ENCODE results near the gene HPCA.

DNA sequence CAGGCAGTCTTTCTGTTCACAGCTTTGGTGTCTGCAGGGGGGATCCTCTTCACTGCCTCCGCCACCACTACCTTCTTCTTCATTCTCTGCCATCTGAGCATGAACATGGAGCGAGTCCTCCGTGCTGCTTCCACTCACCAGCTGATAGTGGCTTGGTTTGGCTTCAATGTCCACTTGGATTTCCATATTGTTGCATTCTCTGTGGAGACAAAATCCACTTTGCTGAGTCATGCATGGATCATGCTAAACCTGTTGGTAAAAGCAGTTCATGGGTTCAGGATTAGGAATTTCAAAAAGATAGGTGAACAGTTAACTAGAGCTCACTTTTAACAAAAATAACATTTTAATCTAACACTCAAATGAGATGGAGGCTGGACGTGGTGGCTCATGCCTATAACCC, 50.8 kb downstream of the HPCA start:
- TF ChIP-seq TAF7 (optimal IDR thresholded peaks at IDR 0.05; ENCODE audit: borderline replicate concordance, low read depth, low read length) (no peak), YY1 (IDR thresholded peaks at IDR 0.05; ENCODE audit: low read depth, low read length) (no peak), RAD21 (IDR thresholded peaks at IDR 0.05 in 1 of 2, conservative IDR thresholded peaks at IDR 0.05 in 1 of 2; ENCODE audit: low read depth in 2 of 2, low read length in 2 of 2) (no peak)
- TF ChIP-seq, protein P1, sequence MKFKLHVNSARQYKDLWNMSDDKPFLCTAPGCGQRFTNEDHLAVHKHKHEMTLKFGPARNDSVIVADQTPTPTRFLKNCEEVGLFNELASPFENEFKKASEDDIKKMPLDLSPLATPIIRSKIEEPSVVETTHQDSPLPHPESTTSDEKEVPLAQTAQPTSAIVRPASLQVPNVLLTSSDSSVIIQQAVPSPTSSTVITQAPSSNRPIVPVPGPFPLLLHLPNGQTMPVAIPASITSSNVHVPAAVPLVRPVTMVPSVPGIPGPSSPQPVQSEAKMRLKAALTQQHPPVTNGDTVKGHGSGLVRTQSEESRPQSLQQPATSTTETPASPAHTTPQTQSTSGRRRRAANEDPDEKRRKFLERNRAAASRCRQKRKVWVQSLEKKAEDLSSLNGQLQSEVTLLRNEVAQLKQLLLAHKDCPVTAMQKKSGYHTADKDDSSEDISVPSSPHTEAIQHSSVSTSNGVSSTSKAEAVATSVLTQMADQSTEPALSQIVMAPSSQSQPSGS (IDR thresholded peaks at IDR 0.05; ENCODE audit: low read length): no peak
- TF ChIP-seq, protein P2, sequence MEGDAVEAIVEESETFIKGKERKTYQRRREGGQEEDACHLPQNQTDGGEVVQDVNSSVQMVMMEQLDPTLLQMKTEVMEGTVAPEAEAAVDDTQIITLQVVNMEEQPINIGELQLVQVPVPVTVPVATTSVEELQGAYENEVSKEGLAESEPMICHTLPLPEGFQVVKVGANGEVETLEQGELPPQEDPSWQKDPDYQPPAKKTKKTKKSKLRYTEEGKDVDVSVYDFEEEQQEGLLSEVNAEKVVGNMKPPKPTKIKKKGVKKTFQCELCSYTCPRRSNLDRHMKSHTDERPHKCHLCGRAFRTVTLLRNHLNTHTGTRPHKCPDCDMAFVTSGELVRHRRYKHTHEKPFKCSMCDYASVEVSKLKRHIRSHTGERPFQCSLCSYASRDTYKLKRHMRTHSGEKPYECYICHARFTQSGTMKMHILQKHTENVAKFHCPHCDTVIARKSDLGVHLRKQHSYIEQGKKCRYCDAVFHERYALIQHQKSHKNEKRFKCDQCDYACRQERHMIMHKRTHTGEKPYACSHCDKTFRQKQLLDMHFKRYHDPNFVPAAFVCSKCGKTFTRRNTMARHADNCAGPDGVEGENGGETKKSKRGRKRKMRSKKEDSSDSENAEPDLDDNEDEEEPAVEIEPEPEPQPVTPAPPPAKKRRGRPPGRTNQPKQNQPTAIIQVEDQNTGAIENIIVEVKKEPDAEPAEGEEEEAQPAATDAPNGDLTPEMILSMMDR (IDR thresholded peaks at IDR 0.05; ENCODE audit: control extremely low read depth in 1 of 3, insufficient read depth in 1 of 3, low read depth in 1 of 3, low read length in 3 of 3): no peak
